IPS-20b (cell line): ENCODE results near the gene UBE2S.
A peak's percentile ranks its signal among the peaks of the same experiment; 100 is the strongest.

Source experiments
- H3K27ac ChIP-seq: one replicate; pipeline ENCODE4 v1.5.1; 2013; ENCODE audit warnings: low read length
- H3K27me3 ChIP-seq: 2 replicates; pipeline ENCODE4 v1.6.1; 2013; ENCODE audit warnings: mild to moderate bottlenecking, low read length, inconsistent platforms; ENCODE audit not compliant: insufficient read depth
- H3K36me3 ChIP-seq: 2 replicates; pipeline ENCODE4 v1.6.1; 2013; ENCODE audit warnings: low read depth, mild to moderate bottlenecking, inconsistent platforms, low read length, moderate library complexity; ENCODE audit not compliant: insufficient read depth
- H3K4me1 ChIP-seq: 2 replicates; pipeline ENCODE4 v1.6.1; 2013; ENCODE audit warnings: mild to moderate bottlenecking, control low read depth, inconsistent platforms, low read length, moderate library complexity; ENCODE audit not compliant: insufficient read depth
- H3K4me3 ChIP-seq: 2 replicates; pipeline ENCODE4 v1.5.1; 2013; ENCODE audit warnings: mild to moderate bottlenecking, low read length, inconsistent platforms
- H3K9ac ChIP-seq: 2 replicates; pipeline ENCODE4 v1.6.1; 2013; ENCODE audit warnings: low read depth, mild to moderate bottlenecking, inconsistent platforms, low read length, moderate library complexity
- H3K9me3 ChIP-seq: 2 replicates; pipeline ENCODE4 v1.6.1; 2013; ENCODE audit warnings: mild to moderate bottlenecking, low read depth, low read length, inconsistent platforms; ENCODE audit not compliant: insufficient read depth

Gene UBE2S

DNA sequence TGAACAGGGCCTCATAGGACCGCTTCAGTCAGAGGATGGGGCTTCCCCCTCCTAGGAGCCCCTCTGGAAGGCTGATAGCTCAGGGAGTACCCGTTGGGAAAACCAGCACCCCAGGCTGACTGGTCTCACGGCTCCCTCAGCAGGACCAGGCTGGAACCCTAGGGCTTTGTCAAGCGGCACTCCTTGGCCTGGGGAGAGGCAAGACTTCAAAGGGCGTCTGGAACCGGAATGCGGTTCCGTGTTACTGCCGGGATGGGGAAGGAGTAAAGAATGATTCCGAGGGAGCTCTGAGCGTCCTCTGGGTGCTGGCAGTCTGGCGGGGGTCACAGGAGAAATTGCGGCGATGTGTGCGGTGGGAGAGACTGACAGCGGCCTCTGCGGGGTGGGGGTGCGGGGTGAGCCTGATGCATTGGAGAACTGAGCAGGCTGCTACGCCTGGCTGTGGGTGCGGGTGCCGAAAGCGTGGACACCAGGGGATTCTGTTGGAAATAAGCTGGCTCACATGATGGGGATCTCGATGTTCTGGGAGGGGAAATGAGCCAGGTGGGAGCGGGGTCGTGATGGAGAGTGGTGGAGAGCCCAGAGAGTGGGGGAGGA, 54.9 kb downstream of the UBE2S start:
- peaks cover 13% of the 10 kb centered on the region; the same call in 1 of the 2 replicates for H3K4me1 ChIP-seq
- H3K9ac ChIP-seq: no peak overlapping the region
- no peaks in the 10 kb centered on the region for H3K9me3 ChIP-seq
- peak overlapping the region; percentile 66; the same call in 1 of the 2 replicates for H3K4me3 ChIP-seq
- H3K27me3 ChIP-seq: peaks cover 71% of the 10 kb centered on the region
- H3K36me3 ChIP-seq: no peaks in the 10 kb centered on the region
- H3K27ac ChIP-seq: no peak overlapping the region

GRCh38 chr19:55352040-55352439, 55.5 kb downstream of the UBE2S start:
- Histone ChIP-seq H3K4me1 (peaks cover 13% of the 10 kb centered on the region; the same call in 1 of the 2 replicates), H3K4me3 (no peak overlapping the region), H3K9ac (no peak overlapping the region), H3K9me3 (no peaks in the 10 kb centered on the region), H3K36me3 (no peaks in the 10 kb centered on the region), H3K27me3 (peaks cover 66% of the 10 kb centered on the region), H3K27ac (no peak overlapping the region)

GRCh38 chr19:55350620-55351315, 56.8 kb downstream of the UBE2S start:
- Histone ChIP-seq H3K4me3 (no peak overlapping the region), H3K36me3 (0 out of 2 replicates have a peak, but pooled peaks cover 7% of the 10 kb centered on the region), H3K27me3 (peaks cover 53% of the 10 kb centered on the region), H3K4me1 (peaks cover 13% of the 10 kb centered on the region; the same call in 1 of the 2 replicates), H3K9me3 (no peaks in the 10 kb centered on the region), H3K27ac (no peak overlapping the region), H3K9ac (no peak overlapping the region; the same call in 1 of the 2 replicates)
